Thyroid gland (tissue), 4 donors: Measurements from ENCODE around the gene APLF. TPM values are rescaled to one million over a fixed set of nuclear protein-coding genes. Genes with fewer than 3 reads are reported as not detected.

Experiments used
- DNase-seq, 2 donors: peaks; one replicate each; pipeline ENCODE4 v3.0.0-alpha.2; 2019
- H3K27ac ChIP-seq, 3 donors: fragments of 200-600 bp; sonication (generic); 1 replicate in 2 of 3; 2 replicates in 1 of 3; pipeline ENCODE4 v1.5.1; 2016 to 2019; ENCODE audit warnings: mild to moderate bottlenecking in 1 of 3, moderate library complexity in 1 of 3
- H3K27me3 ChIP-seq: fragments of 200-600 bp; sonication (generic); one replicate; pipeline ENCODE4 v1.5.1; 2019
- H3K36me3 ChIP-seq, 2 donors: fragments of 200-600 bp; sonication (generic); one replicate each; pipeline ENCODE4 v1.5.1; 2016 to 2019
- H3K4me1 ChIP-seq, 2 donors: fragments of 200-600 bp; sonication (generic); one replicate each; pipeline ENCODE4 v1.5.1; 2017 to 2019
- H3K4me3 ChIP-seq, 3 donors: fragments of 200-600 bp; sonication (generic); replicated peaks in 1 of 3; 1 replicate in 2 of 3; 2 replicates in 1 of 3; pipeline ENCODE4 v1.5.1; 2016; ENCODE audit warnings: mild to moderate bottlenecking in 1 of 3
- H3K9me3 ChIP-seq: fragments of 200-600 bp; sonication (generic); one replicate; pipeline ENCODE4 v1.5.1; 2017
- POLR2A ChIP-seq, 2 donors: fragments of 450-650 bp; IDR thresholded peaks; one replicate each; pipeline ENCODE4 v1.6.1; 2017; ENCODE audit warnings: antibody characterized with exemption in 2 of 2, mild to moderate bottlenecking in 2 of 2, moderate library complexity in 1 of 2
- WGBS, 2 donors: methylation state at CpG; one replicate each; pipeline ENCODE4 v1.1.5; 2017; 5-methylcytosine and 5-hydroxymethylcytosine counted together
- intact Hi-C: fragments of 100-400 bp; cut with DNase I; formaldehyde crosslinking; loops from one replicate; pipeline ENCODE4 v1.15.1; 2023
- total RNA-seq, 4 donors: library from RNA; depleted of rRNA; stranded (reverse); fragments of >200 nt; gene quantifications; one replicate each; pipeline ENCODE4 v1.2.3, GENCODE V29; 2016
- TF ChIP-seq, protein P1 (sequence below), 6 experiments: fragments of 200-600 bp in 3 of 6; fragments of 450-650 bp in 3 of 6; sonication (generic) in 3 of 6; IDR thresholded peaks; one replicate each; pipeline ENCODE4 v1.5.1; 2016 to 2019; ENCODE audit warnings: antibody characterized with exemption in 6 of 6, mild to moderate bottlenecking in 2 of 6, inconsistent platforms in 1 of 6, moderate library complexity in 1 of 6

Gene APLF
- total RNA-seq, 4 donors from 2014 or later, result 8.7 to 12.9 (median 9.6) TPM

DNA sequence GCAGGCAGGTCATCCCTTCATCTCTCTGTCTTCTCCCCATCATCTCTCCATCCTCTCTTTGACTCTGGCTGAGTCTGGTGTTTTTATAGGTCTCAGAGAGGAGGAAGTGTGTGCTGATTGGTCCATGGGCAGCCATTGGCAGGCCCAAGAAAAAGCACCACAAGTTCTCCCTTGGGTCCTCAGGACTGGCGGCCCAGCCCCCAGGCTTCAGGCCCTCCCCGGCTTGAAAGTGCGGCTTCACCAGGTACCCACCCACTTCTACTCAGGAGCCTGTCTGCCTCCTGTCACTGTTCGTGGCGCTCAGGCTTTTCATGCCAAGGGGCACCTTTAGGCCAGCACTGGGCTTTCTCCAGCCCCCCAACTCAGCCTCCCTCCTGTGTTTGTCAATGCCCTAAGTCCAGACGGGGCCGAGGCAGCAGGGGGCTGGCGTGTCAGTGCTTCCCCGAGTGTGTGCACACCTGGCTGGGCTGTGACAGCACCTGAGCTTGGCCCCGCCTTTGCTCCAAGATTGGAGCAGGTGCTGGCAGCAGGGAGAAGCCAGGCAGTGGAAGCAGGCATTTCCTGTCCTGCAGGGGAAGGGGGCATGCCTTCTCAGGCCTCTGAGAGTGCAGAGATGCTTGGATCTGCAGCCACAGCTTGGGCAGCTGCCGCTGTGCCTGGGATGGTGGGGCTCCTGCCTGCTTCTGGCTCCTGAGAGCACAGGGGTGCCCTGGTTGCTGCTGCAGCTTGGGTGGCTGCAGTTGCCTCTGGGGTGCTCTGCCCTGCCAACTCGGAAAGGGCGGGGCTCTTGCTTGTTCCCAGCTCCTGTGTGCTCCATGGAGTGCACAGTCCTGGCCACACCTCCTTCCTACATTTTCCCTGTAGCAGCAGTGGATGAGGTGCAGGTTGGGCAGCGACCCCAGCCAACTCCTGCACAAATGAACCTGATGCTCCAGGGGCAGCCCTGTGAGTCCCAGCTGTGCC is 34.4 kb upstream of the APLF start:
- H3K4me1 ChIP-seq, result no peaks in the 10 kb centered on the region
- no peak for TF ChIP-seq POLR2A (IDR thresholded peaks at IDR 0.05)
- TF ChIP-seq, protein P1, sequence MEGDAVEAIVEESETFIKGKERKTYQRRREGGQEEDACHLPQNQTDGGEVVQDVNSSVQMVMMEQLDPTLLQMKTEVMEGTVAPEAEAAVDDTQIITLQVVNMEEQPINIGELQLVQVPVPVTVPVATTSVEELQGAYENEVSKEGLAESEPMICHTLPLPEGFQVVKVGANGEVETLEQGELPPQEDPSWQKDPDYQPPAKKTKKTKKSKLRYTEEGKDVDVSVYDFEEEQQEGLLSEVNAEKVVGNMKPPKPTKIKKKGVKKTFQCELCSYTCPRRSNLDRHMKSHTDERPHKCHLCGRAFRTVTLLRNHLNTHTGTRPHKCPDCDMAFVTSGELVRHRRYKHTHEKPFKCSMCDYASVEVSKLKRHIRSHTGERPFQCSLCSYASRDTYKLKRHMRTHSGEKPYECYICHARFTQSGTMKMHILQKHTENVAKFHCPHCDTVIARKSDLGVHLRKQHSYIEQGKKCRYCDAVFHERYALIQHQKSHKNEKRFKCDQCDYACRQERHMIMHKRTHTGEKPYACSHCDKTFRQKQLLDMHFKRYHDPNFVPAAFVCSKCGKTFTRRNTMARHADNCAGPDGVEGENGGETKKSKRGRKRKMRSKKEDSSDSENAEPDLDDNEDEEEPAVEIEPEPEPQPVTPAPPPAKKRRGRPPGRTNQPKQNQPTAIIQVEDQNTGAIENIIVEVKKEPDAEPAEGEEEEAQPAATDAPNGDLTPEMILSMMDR (IDR thresholded peaks at IDR 0.05), result no peak
- H3K9me3 ChIP-seq, result no peaks in the 10 kb centered on the region
- no peak overlapping the region for H3K27ac ChIP-seq
- H3K27me3 ChIP-seq, result no peaks in the 10 kb centered on the region
- H3K36me3 ChIP-seq, result no peaks in the 10 kb centered on the region
- H3K4me3 ChIP-seq, result no peak overlapping the region
- 73 to 74% methylated on average over 10 of the region's 14 CpGs for WGBS, 2 donors
- intact Hi-C loops, result no loop called here
- DNase-seq, result no peak

DNA sequence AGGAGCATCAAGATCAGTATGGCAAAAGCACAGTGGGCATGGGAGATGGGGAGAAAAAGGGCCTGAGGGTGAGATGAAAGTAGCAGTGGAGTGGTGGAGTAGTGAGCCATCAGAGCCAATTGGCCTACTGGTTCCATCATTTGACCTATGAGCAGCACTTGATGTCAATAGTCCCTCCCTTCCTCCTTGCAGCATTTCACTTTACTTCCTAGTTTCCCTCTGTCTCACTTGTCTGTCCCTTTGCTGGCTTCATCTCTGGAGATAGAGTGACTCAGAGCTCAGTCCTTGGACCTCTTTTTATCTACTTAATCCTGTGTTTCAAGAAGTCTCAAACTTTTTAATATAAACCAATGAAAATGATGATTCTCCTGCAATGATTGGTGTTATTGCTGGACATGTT is 32.4 kb upstream of the APLF start:
- TF ChIP-seq, protein P1 (IDR thresholded peaks at IDR 0.05), result no peak
- no peak for TF ChIP-seq POLR2A (IDR thresholded peaks at IDR 0.05)
- Histone ChIP-seq H3K9me3 (no peaks in the 10 kb centered on the region), H3K36me3 (no peaks in the 10 kb centered on the region), H3K27ac (no peak overlapping the region), H3K4me3 (no peak overlapping the region), H3K27me3 (no peaks in the 10 kb centered on the region), H3K4me1 (no peaks in the 10 kb centered on the region)
- no peak for DNase-seq
- intact Hi-C loops, result no loop called here

DNA sequence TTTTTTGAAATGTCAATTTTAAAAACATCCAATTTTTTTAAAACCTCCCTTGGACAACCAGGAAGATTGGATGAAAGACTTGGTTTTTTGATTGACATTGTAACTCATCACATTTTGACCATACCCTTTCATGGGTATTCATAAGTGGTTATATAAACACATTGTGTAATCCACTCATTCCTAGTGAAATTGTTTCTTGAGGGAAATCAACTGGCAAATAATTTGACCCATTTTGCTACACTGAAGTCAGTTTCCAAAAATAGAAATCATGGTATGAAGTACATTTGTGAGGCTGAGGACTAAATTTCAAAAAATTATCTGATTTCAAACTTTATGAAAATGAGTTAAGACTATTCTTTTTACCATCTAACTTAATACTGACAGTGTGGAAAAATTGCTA is 31.8 kb upstream of the APLF start:
- H3K9me3 ChIP-seq, result no peaks in the 10 kb centered on the region
- H3K4me3 ChIP-seq, result no peak overlapping the region
- no peaks in the 10 kb centered on the region for H3K36me3 ChIP-seq
- H3K4me1 ChIP-seq, result no peaks in the 10 kb centered on the region
- no peak for TF ChIP-seq POLR2A (IDR thresholded peaks at IDR 0.05)
- TF ChIP-seq, protein P1 (IDR thresholded peaks at IDR 0.05), result no peak
- H3K27me3 ChIP-seq, result no peaks in the 10 kb centered on the region
- H3K27ac ChIP-seq, result no peak overlapping the region
- intact Hi-C loops, result no loop called here
- no peak for DNase-seq

DNA sequence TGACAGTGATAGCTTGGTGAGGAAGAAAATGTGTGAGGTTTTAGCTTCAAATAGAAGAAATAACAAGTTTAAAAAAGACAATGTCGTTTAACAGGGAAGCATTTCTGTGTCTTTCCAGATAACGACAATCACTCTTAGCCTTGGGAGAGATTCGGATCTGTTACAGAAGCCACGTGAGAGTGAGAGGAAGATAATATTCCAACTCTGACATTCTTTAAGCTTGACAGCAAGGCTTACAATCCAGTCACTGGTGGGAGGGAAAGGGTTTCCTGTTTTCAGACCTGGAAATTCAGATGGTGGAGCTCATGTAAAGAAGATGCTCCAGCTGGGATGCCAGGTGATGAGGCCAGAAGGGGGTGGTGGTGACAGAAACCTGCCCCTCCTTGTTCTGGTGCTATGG is 31.1 kb upstream of the APLF start:
- no peaks in the 10 kb centered on the region for H3K36me3 ChIP-seq
- no peak for DNase-seq
- no peak overlapping the region for H3K4me3 ChIP-seq
- H3K9me3 ChIP-seq, result no peaks in the 10 kb centered on the region
- no peaks in the 10 kb centered on the region for H3K4me1 ChIP-seq
- H3K27me3 ChIP-seq, result no peaks in the 10 kb centered on the region
- no peak for TF ChIP-seq POLR2A (IDR thresholded peaks at IDR 0.05)
- TF ChIP-seq, protein P1 (IDR thresholded peaks at IDR 0.05), result no peak
- H3K27ac ChIP-seq, result no peak overlapping the region
- 45 to 59% methylated on average over 4 of the region's 4 CpGs for WGBS, 2 donors
- intact Hi-C loops, result no loop called here
